ENCODE measurements around the gene MESP2. TPM values are rescaled to one million over a fixed set of nuclear protein-coding genes. Genes with fewer than 3 reads are reported as not detected.

Gene MESP2, protein sequence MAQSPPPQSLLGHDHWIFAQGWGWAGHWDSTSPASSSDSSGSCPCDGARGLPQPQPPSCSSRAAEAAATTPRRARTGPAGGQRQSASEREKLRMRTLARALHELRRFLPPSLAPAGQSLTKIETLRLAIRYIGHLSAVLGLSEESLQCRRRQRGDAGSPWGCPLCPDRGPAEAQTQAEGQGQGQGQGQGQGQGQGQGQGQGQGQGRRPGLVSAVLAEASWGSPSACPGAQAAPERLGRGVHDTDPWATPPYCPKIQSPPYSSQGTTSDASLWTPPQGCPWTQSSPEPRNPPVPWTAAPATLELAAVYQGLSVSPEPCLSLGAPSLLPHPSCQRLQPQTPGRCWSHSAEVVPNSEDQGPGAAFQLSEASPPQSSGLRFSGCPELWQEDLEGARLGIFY
- 0.12 TPM for total RNA-seq (2013)
- polyA plus RNA-seq, result under 1 TPM in 1 of 3 donors, not detected in 2; 0.67 TPM
- 0.32 TPM in 1 of 2 replicates, not detected in the other for polyA minus RNA-seq
- total RNA-seq, result 0 to 0.26 (median 0) reads per million in 11 experiments

DNA sequence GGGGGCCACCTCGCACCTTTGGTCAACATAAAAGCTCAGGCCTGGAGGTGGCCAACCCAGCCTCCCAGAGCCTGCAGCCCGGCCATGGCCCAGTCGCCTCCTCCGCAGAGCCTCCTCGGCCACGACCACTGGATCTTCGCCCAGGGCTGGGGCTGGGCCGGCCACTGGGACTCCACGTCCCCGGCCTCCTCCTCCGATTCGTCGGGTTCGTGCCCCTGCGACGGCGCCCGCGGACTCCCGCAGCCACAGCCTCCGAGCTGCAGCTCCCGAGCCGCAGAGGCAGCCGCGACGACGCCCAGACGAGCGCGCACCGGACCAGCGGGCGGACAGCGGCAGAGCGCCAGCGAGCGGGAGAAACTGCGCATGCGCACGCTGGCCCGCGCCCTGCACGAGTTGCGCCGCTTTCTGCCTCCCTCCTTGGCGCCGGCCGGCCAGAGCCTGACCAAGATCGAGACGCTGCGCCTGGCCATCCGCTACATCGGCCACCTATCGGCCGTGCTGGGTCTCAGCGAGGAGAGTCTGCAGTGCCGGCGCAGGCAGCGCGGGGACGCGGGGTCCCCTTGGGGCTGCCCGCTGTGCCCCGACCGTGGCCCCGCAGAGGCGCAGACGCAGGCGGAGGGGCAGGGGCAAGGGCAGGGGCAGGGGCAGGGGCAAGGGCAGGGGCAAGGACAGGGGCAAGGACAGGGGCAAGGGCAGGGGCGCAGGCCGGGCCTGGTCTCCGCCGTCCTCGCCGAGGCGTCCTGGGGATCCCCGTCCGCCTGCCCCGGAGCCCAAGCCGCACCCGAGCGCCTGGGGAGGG, at the start of gene MESP2:
Gene MESP2 (plus strand): TSS at position 59 of the 799 bp plus-strand sequence. CDS start 26 bp downstream, at position 85.
- Mint-ChIP-seq H3K9me3 (no peaks in the 10 kb centered on the region), H3K36me3 (peaks cover 0 to 3% of the 10 kb centered on the region in 2 donors), H3K4me1 (peaks cover 24% of the 10 kb centered on the region), H3K27ac (peak within 1 kb of the TSS in 2 of 7 donors; percentile 30 to 58), H3K27me3 (ENCODE audit: low read depth in 3 of 3) (peaks cover 2 to 8% (median 8%) of the 10 kb centered on the region in 3 donors), H3K4me3 (peak within 1 kb of the TSS; percentile 67 to 76)
- Histone ChIP-seq H3K4me2 (replicated peaks; ENCODE audit: extremely low read depth, low read length, poor library complexity, severe bottlenecking) (peak within 1 kb of the TSS; percentile 76), H3K27me3 (ENCODE audit: control insufficient read depth in 2 of 2, insufficient read depth in 2 of 2, low read length in 2 of 2) (peaks cover 0 to 11% of the 10 kb centered on the region in 2 donors), H3K9me3 (replicated peaks in 1 of 2; ENCODE audit: control insufficient read depth in 1 of 2, insufficient read depth in 1 of 2, low read length in 2 of 2) (no peaks in the 10 kb centered on the region), H3K4me3 (replicated peaks in 1 of 3; ENCODE audit: low read depth in 2 of 3, low read length in 3 of 3) (peak within 1 kb of the TSS; percentile 7 to 64 (median 22)), H3K27ac (ENCODE audit: low read depth in 1 of 2, low read length in 2 of 2) (no peak within 1 kb of the TSS), H3K36me3 (replicated peaks in 1 of 2; ENCODE audit: control insufficient read depth in 1 of 2, insufficient read depth in 2 of 2, low read length in 2 of 2) (no peaks in the 10 kb centered on the region), H3K79me2 (ENCODE audit: insufficient read depth, low read length) (no peaks in the 10 kb centered on the region), H3K9ac (ENCODE audit: insufficient read depth, low read length, poor library complexity, severe bottlenecking) (peak within 1 kb of the TSS; percentile 47), H4K20me1 (ENCODE audit: insufficient read depth, low read length) (no peaks in the 10 kb centered on the region), H2AFZ (ENCODE audit: insufficient read depth, low read depth, low read length, poor library complexity, severe bottlenecking) (peak within 1 kb of the TSS; percentile 81), H3K4me1 (ENCODE audit: control insufficient read depth in 1 of 2, insufficient read depth in 2 of 2, low read length in 2 of 2) (peaks cover 27 to 36% of the 10 kb centered on the region in 2 donors)
- peak; percentile 78 to 88 (median 84) for DNase-seq
- 8% methylated on average over 82 of the region's 82 CpGs for WGBS (ENCODE audit: insufficient coverage)
- TF ChIP-seq, protein P1, sequence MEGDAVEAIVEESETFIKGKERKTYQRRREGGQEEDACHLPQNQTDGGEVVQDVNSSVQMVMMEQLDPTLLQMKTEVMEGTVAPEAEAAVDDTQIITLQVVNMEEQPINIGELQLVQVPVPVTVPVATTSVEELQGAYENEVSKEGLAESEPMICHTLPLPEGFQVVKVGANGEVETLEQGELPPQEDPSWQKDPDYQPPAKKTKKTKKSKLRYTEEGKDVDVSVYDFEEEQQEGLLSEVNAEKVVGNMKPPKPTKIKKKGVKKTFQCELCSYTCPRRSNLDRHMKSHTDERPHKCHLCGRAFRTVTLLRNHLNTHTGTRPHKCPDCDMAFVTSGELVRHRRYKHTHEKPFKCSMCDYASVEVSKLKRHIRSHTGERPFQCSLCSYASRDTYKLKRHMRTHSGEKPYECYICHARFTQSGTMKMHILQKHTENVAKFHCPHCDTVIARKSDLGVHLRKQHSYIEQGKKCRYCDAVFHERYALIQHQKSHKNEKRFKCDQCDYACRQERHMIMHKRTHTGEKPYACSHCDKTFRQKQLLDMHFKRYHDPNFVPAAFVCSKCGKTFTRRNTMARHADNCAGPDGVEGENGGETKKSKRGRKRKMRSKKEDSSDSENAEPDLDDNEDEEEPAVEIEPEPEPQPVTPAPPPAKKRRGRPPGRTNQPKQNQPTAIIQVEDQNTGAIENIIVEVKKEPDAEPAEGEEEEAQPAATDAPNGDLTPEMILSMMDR (IDR thresholded peaks at IDR 0.05), result peak; percentile 29
- intact Hi-C loops (cut with micrococcal nuclease), result no loop called here

DNA sequence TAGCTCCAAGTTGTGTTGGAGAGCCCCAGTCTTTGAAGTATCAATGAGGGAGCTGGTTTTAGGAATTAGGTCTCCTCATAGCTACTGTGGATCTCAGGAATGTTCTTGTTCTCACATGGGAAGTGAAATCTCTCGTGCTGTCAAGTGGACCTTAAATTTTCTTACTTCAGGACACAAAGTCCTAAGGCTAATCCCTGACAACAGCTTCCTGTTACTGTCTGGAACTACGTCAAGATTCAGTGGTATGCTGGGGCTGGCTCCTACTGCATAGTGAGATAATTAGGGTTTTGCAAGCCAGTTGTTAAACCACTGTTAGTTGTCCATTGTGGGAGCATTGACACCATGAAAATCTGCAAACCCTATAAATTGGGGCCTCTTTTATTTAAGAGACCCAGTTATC, 47.9 kb upstream of the MESP2 start:
- no peaks in the 10 kb centered on the region for H3K36me3 ChIP-seq (replicated peaks in 1 of 2; ENCODE audit: control insufficient read depth in 1 of 2, insufficient read depth in 2 of 2, low read length in 2 of 2)
- Mint-ChIP-seq H3K36me3 (no peaks in the 10 kb centered on the region), H3K9me3 (peaks cover 0 to 7% (median 2%) of the 10 kb centered on the region in 7 donors), H3K27ac (no peak overlapping the region), H3K27me3 (ENCODE audit: low read depth in 3 of 3) (peaks cover 4 to 8% (median 4%) of the 10 kb centered on the region in 3 donors), H3K4me1 (no peaks in the 10 kb centered on the region), H3K4me3 (no peak overlapping the region)
- intact Hi-C loops (cut with micrococcal nuclease), result no loop called here
- no peaks in the 10 kb centered on the region for H3K27me3 ChIP-seq (ENCODE audit: control insufficient read depth in 2 of 2, insufficient read depth in 2 of 2, low read length in 2 of 2)
- no peaks in the 10 kb centered on the region for H4K20me1 ChIP-seq (ENCODE audit: insufficient read depth, low read length)
- H3K79me2 ChIP-seq (ENCODE audit: insufficient read depth, low read length), result no peaks in the 10 kb centered on the region
- no CpG with 5 or more reads among the region's 2 CpGs for WGBS (ENCODE audit: insufficient coverage)
- no peak for DNase-seq
- no peak overlapping the region for H3K4me2 ChIP-seq (replicated peaks; ENCODE audit: extremely low read depth, low read length, poor library complexity, severe bottlenecking)
- no peak overlapping the region for H3K27ac ChIP-seq (ENCODE audit: low read depth in 1 of 2, low read length in 2 of 2)
- no peak overlapping the region for H2AFZ ChIP-seq (ENCODE audit: insufficient read depth, low read depth, low read length, poor library complexity, severe bottlenecking)
- no peak overlapping the region for H3K9ac ChIP-seq (ENCODE audit: insufficient read depth, low read length, poor library complexity, severe bottlenecking)
- H3K4me1 ChIP-seq (ENCODE audit: control insufficient read depth in 1 of 2, insufficient read depth in 2 of 2, low read length in 2 of 2), result no peaks in the 10 kb centered on the region
- no peak overlapping the region for H3K4me3 ChIP-seq (replicated peaks in 1 of 3; ENCODE audit: low read depth in 2 of 3, low read length in 3 of 3)
- H3K9me3 ChIP-seq (replicated peaks in 1 of 2; ENCODE audit: control insufficient read depth in 1 of 2, insufficient read depth in 1 of 2, low read length in 2 of 2), result peaks cover 0 to 2% of the 10 kb centered on the region in 2 donors
- TF ChIP-seq, protein P1 (IDR thresholded peaks at IDR 0.05), result no peak
